Endothelial cell of umbilical vein (primary cell): ENCODE data around the gene OTUD3. TPM values are rescaled to one million over a fixed set of nuclear protein-coding genes. Genes with fewer than 3 reads are reported as not detected.

Source experiments
- BruUV-seq: library from RNA; stranded (reverse); fragments of 400-500 nt; replicated peaks from 2 replicates; lab custom pipeline; 2021; lab: Mats Ljungman, UMichigan
- CTCF ChIA-PET: fragments of 300-600, 350-600 bp; sonication (Branson Sonifier 250); formaldehyde crosslinking; loops from one replicate; lab custom pipeline; 2021; ENCODE audit warnings: antibody characterized with exemption, inconsistent platforms; lab: Charles Lee
- POLR2A ChIA-PET: fragments of 300-600, 350-600 bp; sonication (Branson Sonifier 250); formaldehyde crosslinking; loops from one replicate; lab custom pipeline; 2021; ENCODE audit warnings: antibody characterized with exemption, inconsistent platforms; lab: Charles Lee
- DNase-seq: peaks from one replicate; pipeline ENCODE4 v3.0.0-alpha.2; 2011; ENCODE audit warnings: low read depth, low spot score
- FAIRE-seq: peaks from 2 replicates; lab custom pipeline; 2011; peaks lifted over from hg19 to GRCh38; lab: Jason Lieb, UNC
- H2AFZ ChIP-seq: 2 replicates; pipeline ENCODE4 v1.6.0; 2012; ENCODE audit warnings: low read depth, low read length, control low read depth, inconsistent platforms
- H3K27ac ChIP-seq: 2 replicates; pipeline ENCODE4 v1.5.1; 2011; ENCODE audit warnings: low read depth, mild to moderate bottlenecking, control low read depth, low read length, moderate library complexity; ENCODE audit not compliant: insufficient read depth
- H3K27me3 ChIP-seq, 2 experiments: 2 replicates each; pipeline versions ENCODE4 v1.6.0 to v1.6.1; 2011; ENCODE audit warnings: low read length in 2 of 2, mixed read lengths in 1 of 2; ENCODE audit not compliant: control insufficient read depth in 2 of 2, insufficient read depth in 2 of 2
- H3K36me3 ChIP-seq, 2 experiments: 2 replicates in 1 of 2; 3 replicates in 1 of 2; pipeline ENCODE4 v1.5.1; 2011; ENCODE audit warnings: low read length in 2 of 2, mild to moderate bottlenecking in 1 of 2, moderate library complexity in 1 of 2; ENCODE audit not compliant: control insufficient read depth in 2 of 2, insufficient read depth in 2 of 2; ENCODE audit errors: extremely low read depth in 1 of 2
- H3K4me1 ChIP-seq: 3 replicates; pipeline ENCODE4 v1.5.1; 2011; ENCODE audit warnings: mild to moderate bottlenecking, low read length; ENCODE audit not compliant: control insufficient read depth, insufficient read depth; ENCODE audit errors: extremely low read depth
- H3K4me2 ChIP-seq: 2 replicates; pipeline ENCODE4 v1.6.1; 2011; ENCODE audit warnings: low read length, control low read depth, mixed read lengths; ENCODE audit not compliant: insufficient read depth
- H3K4me3 ChIP-seq, 3 experiments: fragments of 200-600 bp in 1 of 3; sonication (generic), shearing (Covaris generic) in 1 of 3; replicated peaks in 1 of 3; 2 replicates each; pipeline ENCODE4 v1.5.1; 2011 to 2016; ENCODE audit warnings: control low read depth in 3 of 3, low read length in 3 of 3, mild to moderate bottlenecking in 2 of 3, inconsistent platforms in 1 of 3, low read depth in 1 of 3, moderate library complexity in 1 of 3; ENCODE audit not compliant: insufficient read depth in 1 of 3
- H3K79me2 ChIP-seq: 2 replicates; pipeline ENCODE4 v1.6.0; 2012; ENCODE audit warnings: low read length, inconsistent platforms; ENCODE audit not compliant: control insufficient read depth, insufficient read depth
- H3K9ac ChIP-seq: replicated peaks from 2 replicates; pipeline ENCODE3; 2011; ENCODE audit warnings: low read length, control low read depth; ENCODE audit not compliant: insufficient read depth; ENCODE audit errors: extremely low read depth
- H3K9me1 ChIP-seq: replicated peaks from 3 replicates; pipeline ENCODE4 v1.6.0; 2011; ENCODE audit warnings: mild to moderate bottlenecking, low read length; ENCODE audit not compliant: control insufficient read depth, insufficient read depth; ENCODE audit errors: extremely low read depth
- H3K9me3 ChIP-seq: replicated peaks from 2 replicates; pipeline ENCODE4 v1.5.1; 2012; ENCODE audit warnings: low read length, inconsistent platforms; ENCODE audit not compliant: control insufficient read depth, insufficient read depth
- H4K20me1 ChIP-seq: replicated peaks from 2 replicates; pipeline ENCODE3; 2011; ENCODE audit warnings: mild to moderate bottlenecking, low read length; ENCODE audit not compliant: control insufficient read depth, insufficient read depth; ENCODE audit errors: extremely low read depth
- CTCF ChIP-seq, 2 donors: IDR thresholded peaks; 1 replicate in 1 of 2; 2 replicates in 1 of 2; pipeline ENCODE4 v1.5.1; 2011; ENCODE audit warnings: low read length in 2 of 2, mild to moderate bottlenecking in 2 of 2, moderate library complexity in 2 of 2, control low read depth in 1 of 2, inconsistent platforms in 1 of 2, low read depth in 1 of 2; ENCODE audit not compliant: insufficient read depth in 1 of 2; ENCODE audit errors: extremely low read depth in 1 of 2
- EZH2 ChIP-seq: IDR thresholded peaks from 2 replicates; pipeline ENCODE4 v1.6.1; 2012; ENCODE audit warnings: borderline replicate concordance, low read depth, mild to moderate bottlenecking, moderate library complexity, low read length, inconsistent platforms; ENCODE audit not compliant: severe bottlenecking
- FOS ChIP-seq: IDR thresholded peaks from 2 replicates; pipeline ENCODE4 v1.6.1; 2011; ENCODE audit warnings: mild to moderate bottlenecking, low read length, moderate library complexity, borderline replicate concordance; ENCODE audit not compliant: insufficient read depth
- GATA2 ChIP-seq: IDR thresholded peaks from 2 replicates; pipeline ENCODE4 v1.7.0; 2011; ENCODE audit warnings: low read depth, mild to moderate bottlenecking, moderate library complexity, mixed read lengths, low read length; ENCODE audit not compliant: insufficient read length, insufficient read depth
- JUN ChIP-seq: IDR thresholded peaks from 2 replicates; pipeline ENCODE4 v1.6.1; 2011; ENCODE audit warnings: borderline replicate concordance, low read depth; ENCODE audit not compliant: insufficient read length, insufficient read depth
- MAX ChIP-seq: IDR thresholded peaks from 2 replicates; pipeline ENCODE4 v1.6.1; 2011; ENCODE audit not compliant: insufficient read depth, insufficient read length
- MYC ChIP-seq: IDR thresholded peaks from one replicate; pipeline ENCODE4 v1.6.1; 2011; ENCODE audit warnings: mild to moderate bottlenecking, low read depth, low read length
- POLR2A ChIP-seq: IDR thresholded peaks from 2 replicates; pipeline ENCODE4 v1.6.1; 2012; ENCODE audit warnings: low read depth, mild to moderate bottlenecking, control low read depth, low read length
- POLR2AphosphoS5 ChIP-seq: IDR thresholded peaks from 2 replicates; pipeline ENCODE4 v1.6.1; 2012; ENCODE audit warnings: low read depth, mild to moderate bottlenecking, control low read depth, low read length, moderate library complexity; ENCODE audit not compliant: insufficient read depth
- dilution Hi-C: fragments of 300-500 bp; cut with MboI; formaldehyde crosslinking; loops from one replicate; pipeline ENCODE4 v1.15.0; 2019; ENCODE audit warnings: low sequenced_read_pairs; ENCODE audit not compliant: extremely low pct_ligation_motif_present
- intact Hi-C: fragments of 100-400 bp; cut with micrococcal nuclease; formaldehyde crosslinking; loops from one replicate; pipeline ENCODE4 v1.10.0; 2022
- polyA plus RNA-seq, 4 experiments: library from polyadenylated mRNA; depleted of rRNA in 3 of 4; stranded (reverse) in 3 of 4; unstranded in 1 of 4; fragments of >200 nt; gene quantifications; 2 replicates each; pipeline versions ENCODE4 v1.2.1 to v1.2.3, GENCODE V29; 2011 to 2012; ENCODE audit warnings: missing spikeins in 1 of 4
- total RNA-seq: library from RNA; stranded (reverse); gene quantifications from 2 replicates; pipeline ENCODE4 v1.2.3, GENCODE V29; 2021

OTUD3 gene
- total and polyA plus RNA-seq, 2 donors (not counting 3 experiments of a cell fraction or from before 2014, with no cell fraction given): 3.1 to 10.6 TPM

- no peak overlapping the region for H3K4me2 ChIP-seq
- BruUV-seq: no TSS peak
- CTCF ChIA-PET: interaction anchor here (0.6 to 2.6 kb wide), 3 partner anchors 28 to 241 kb away, joined by 3 to 7 read pairs (median 4); partner anchors contain the start of gene OTUD3
- no peak overlapping the region for H3K27ac ChIP-seq
- H3K79me2 ChIP-seq: no peaks in the 10 kb centered on the region
- DNase-seq: no peak
- H3K9me1 ChIP-seq: no peaks in the 10 kb centered on the region
- H4K20me1 ChIP-seq: no peaks in the 10 kb centered on the region
- H3K27me3 ChIP-seq: no peaks in the 10 kb centered on the region
- peaks cover 10 to 18% of the 10 kb centered on the region in 2 experiments for H3K36me3 ChIP-seq
- H3K9ac ChIP-seq: no peak overlapping the region
- no peak overlapping the region for H3K4me3 ChIP-seq
- POLR2A ChIA-PET: no interaction called here
- intact Hi-C loops (loop anchor here (10.0 kb wide), 1 partner anchor 464 kb away; no protein-coding TSS in a partner anchor), dilution Hi-C loops (no loop called here)
- no peak for FAIRE-seq
- no peak for TF ChIP-seq POLR2AphosphoS5
- no peak for TF ChIP-seq EZH2
- no peak for TF ChIP-seq GATA2
- TF ChIP-seq JUN: no peak
- TF ChIP-seq MAX: no peak
- TF ChIP-seq FOS: no peak
- no peak for TF ChIP-seq MYC
- TF ChIP-seq POLR2A: no peak
- TF ChIP-seq CTCF (IDR thresholded peaks at IDR 0.05; ENCODE audit: extremely low read depth in 1 of 2, insufficient read depth in 1 of 2, low read depth in 1 of 2, low read length in 2 of 2): no peak
- H3K4me1 ChIP-seq: no peaks in the 10 kb centered on the region
- no peak overlapping the region for H2AFZ ChIP-seq
- H3K9me3 ChIP-seq: no peaks in the 10 kb centered on the region
Measured at GRCh38 chr1:19910650-19911049, 28.5 kb downstream of the OTUD3 start.
